ENCODE data around the gene FBRSL1. TPM values are rescaled to one million over a fixed set of nuclear protein-coding genes. Genes with fewer than 3 reads are reported as not detected.

Gene FBRSL1
- total and polyA plus RNA-seq, 9 of the 15 experiments (the other 6 are each of a cell fraction or from before 2014, with no cell fraction given) = 0.24 to 129 (median 7.3) TPM

DNA sequence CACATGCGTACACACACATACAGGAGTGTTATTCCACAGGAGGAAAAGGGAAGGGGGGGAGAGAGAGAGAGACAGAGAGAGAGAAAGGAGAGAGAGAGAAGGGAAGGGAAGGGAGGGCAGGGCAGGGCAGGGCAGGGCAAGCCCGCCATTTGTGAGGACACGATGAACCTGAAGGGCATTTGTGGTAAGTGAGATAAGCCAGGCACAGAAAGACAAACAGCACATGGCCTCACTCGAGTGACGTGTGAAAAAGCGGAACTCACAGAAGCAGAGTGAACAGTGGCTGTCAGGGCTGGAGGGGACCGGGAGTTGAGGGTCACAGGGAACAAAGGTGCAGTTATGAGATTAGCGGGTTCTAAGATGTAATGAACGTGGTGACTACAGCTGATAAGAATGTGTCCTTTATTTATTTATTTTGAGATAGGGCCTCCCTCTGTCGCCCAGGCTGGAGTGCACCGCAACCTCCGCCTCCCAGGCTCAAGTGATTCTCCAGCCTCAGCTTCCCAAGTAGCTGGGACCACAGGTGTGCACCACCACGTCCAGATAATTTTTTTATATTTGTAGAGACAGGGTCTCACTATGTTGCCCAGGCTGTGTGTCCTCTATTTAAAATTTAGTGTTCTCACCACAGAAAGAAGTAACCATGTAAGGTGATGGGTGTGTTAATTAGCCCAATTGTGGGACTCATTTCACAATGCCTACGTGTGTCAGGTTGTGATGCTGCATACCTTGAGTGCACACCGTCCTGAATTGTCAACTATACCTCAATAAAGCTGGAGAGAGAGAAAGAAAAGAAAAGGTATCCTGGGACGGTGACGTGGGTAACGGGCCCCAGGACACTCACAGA, 18.7 kb upstream of the FBRSL1 start (continued):
- TF ChIP-seq ZNF41 (CRISPR knock-in tag; conservative IDR thresholded peaks at IDR 0.05) (no peak), ELF1 (tag; IDR thresholded peaks at IDR 0.05) (peak; percentile 83), CBFB (CRISPR knock-in tag; IDR thresholded peaks at IDR 0.05) (peak; percentile 79; the same call in 1 of the 2 replicates), ZNF134 (CRISPR knock-in tag; conservative IDR thresholded peaks at IDR 0.05) (0 out of 2 replicates have a peak, but pooled peaks have one; percentile 19), ATF7 (IDR thresholded peaks at IDR 0.05) (peak; percentile 93), ATF4 (CRISPR knock-in tag; IDR thresholded peaks at IDR 0.05) (no peak), E2F6 (IDR thresholded peaks at IDR 0.05; ENCODE audit: borderline replicate concordance in 1 of 2, extremely low read depth in 1 of 2, insufficient read depth in 1 of 2, insufficient read length in 1 of 2, low read depth in 1 of 2, low read length in 1 of 2, poor library complexity in 1 of 2, severe bottlenecking in 1 of 2) (peak; percentile 45 to 55), KLF16 (IDR thresholded peaks at IDR 0.05) (peak; percentile 91), MED1 (CRISPR knock-in tag; IDR thresholded peaks at IDR 0.05; ENCODE audit: borderline replicate concordance) (no peak), ZNF384 (IDR thresholded peaks at IDR 0.05; ENCODE audit: low read depth, low read length) (no peak), ZNF77 (CRISPR knock-in tag; IDR thresholded peaks at IDR 0.05) (no peak), FOXM1 (IDR thresholded peaks at IDR 0.05; ENCODE audit: low read depth) (peak; percentile 93), FOXM1 (CRISPR knock-in tag; IDR thresholded peaks at IDR 0.05; ENCODE audit: low read depth) (no peak), SMARCA5 (IDR thresholded peaks at IDR 0.05) (peak; percentile 66; the same call in 1 of the 2 replicates), MTA1 (IDR thresholded peaks at IDR 0.05; ENCODE audit: borderline replicate concordance) (peak; percentile 91), DMBX1 (CRISPR knock-in tag; IDR thresholded peaks at IDR 0.05; ENCODE audit: borderline replicate concordance) (peak; percentile 25; the same call in 1 of the 2 replicates), SAFB2 (IDR thresholded peaks at IDR 0.05; ENCODE audit: borderline replicate concordance, low read depth, low read length, severe bottlenecking) (no peak), NONO (IDR thresholded peaks at IDR 0.05; ENCODE audit: low read depth in 2 of 2, low read length in 1 of 2) (peak in 1 of 2 experiments; percentile 38; a peak in 1 of 4 replicates), TAL1 (IDR thresholded peaks at IDR 0.05) (peak; percentile 98)
- TF ChIP-seq, protein P1, sequence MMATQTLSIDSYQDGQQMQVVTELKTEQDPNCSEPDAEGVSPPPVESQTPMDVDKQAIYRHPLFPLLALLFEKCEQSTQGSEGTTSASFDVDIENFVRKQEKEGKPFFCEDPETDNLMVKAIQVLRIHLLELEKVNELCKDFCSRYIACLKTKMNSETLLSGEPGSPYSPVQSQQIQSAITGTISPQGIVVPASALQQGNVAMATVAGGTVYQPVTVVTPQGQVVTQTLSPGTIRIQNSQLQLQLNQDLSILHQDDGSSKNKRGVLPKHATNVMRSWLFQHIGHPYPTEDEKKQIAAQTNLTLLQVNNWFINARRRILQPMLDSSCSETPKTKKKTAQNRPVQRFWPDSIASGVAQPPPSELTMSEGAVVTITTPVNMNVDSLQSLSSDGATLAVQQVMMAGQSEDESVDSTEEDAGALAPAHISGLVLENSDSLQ (IDR thresholded peaks at IDR 0.05) = peak; percentile 91
- TF ChIP-seq, protein P2, sequence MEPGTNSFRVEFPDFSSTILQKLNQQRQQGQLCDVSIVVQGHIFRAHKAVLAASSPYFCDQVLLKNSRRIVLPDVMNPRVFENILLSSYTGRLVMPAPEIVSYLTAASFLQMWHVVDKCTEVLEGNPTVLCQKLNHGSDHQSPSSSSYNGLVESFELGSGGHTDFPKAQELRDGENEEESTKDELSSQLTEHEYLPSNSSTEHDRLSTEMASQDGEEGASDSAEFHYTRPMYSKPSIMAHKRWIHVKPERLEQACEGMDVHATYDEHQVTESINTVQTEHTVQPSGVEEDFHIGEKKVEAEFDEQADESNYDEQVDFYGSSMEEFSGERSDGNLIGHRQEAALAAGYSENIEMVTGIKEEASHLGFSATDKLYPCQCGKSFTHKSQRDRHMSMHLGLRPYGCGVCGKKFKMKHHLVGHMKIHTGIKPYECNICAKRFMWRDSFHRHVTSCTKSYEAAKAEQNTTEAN (CRISPR knock-in tag; IDR thresholded peaks at IDR 0.05) = no peak
- TF ChIP-seq, protein P3, sequence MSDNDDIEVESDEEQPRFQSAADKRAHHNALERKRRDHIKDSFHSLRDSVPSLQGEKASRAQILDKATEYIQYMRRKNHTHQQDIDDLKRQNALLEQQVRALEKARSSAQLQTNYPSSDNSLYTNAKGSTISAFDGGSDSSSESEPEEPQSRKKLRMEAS (CRISPR knock-in tag; IDR thresholded peaks at IDR 0.05) = peak; percentile 93
